Diencephalon (tissue), 1 donor: ENCODE results near the gene WASF2. TPM values are rescaled to one million over a fixed set of nuclear protein-coding genes. Genes with fewer than 3 reads are reported as not detected.

Source experiments
- total RNA-seq: library from RNA; depleted of rRNA; stranded (reverse); fragments of >200 nt; gene quantifications from one replicate; pipeline ENCODE4 v1.2.3, GENCODE V29; 2014

Gene WASF2
- 8.5 TPM for total RNA-seq

GRCh38 chr1:27489973-27490741 lies at the start of gene WASF2:
WASF2 (minus strand) TSS chr1:27490167; CDS start chr1:27428890, 61,277 bp downstream.

GRCh38 chr1:27392096-27392777 lies 97.7 kb downstream of the WASF2 start, which contains the start of gene GPR3:
GPR3 (plus strand) TSS chr1:27392622; CDS start chr1:27393799, 1,177 bp downstream.

GRCh38 chr1:27383039-27383605 lies 106.8 kb downstream of the WASF2 start, which contains the start of gene CD164L2:
CD164L2 (minus strand) TSS chr1:27383333; CDS start chr1:27383239, 94 bp downstream.

GRCh38 chr1:27374362-27375086 lies 115.4 kb downstream of the WASF2 start, which contains the start of gene FCN3:
FCN3 (minus strand) TSS chr1:27374824; CDS start chr1:27374818, 6 bp downstream.

GRCh38 chr1:27366411-27367159 lies 123.4 kb downstream of the WASF2 start, which contains the start of gene MAP3K6:
MAP3K6 (minus strand) TSS chr1:27366961; CDS start chr1:27366597, 364 bp downstream.

Other genes with a start within 250 kb of the WASF2 start
- gene TMEM222, start 168.0 kb downstream of the WASF2 start, total RNA-seq, result 21.7 TPM
- gene SYTL1, start 148.1 kb downstream of the WASF2 start, total RNA-seq, result 0.46 TPM
- gene MAP3K6, start 123.2 kb downstream of the WASF2 start, total RNA-seq, result 1.2 TPM
- not detected for gene FCN3, start 115.3 kb downstream of the WASF2 start, total RNA-seq
- gene CD164L2, start 106.8 kb downstream of the WASF2 start, total RNA-seq, result not detected
- gene GPR3, start 97.5 kb downstream of the WASF2 start, total RNA-seq, result 0.69 TPM
- 13.8 TPM for gene AHDC1, start 114.0 kb upstream of the WASF2 start, total RNA-seq
- gene FGR, start 145.0 kb upstream of the WASF2 start, total RNA-seq, result 1.4 TPM
- gene IFI6, start 182.0 kb upstream of the WASF2 start, total RNA-seq, result 51.4 TPM
- 19.6 TPM for gene FAM76A, start 235.8 kb upstream of the WASF2 start, total RNA-seq